H1 (cell line): ENCODE measurements around the gene ACVR1. TPM values are rescaled to one million over a fixed set of nuclear protein-coding genes. Genes with fewer than 3 reads are reported as not detected.

Experiments used
- CTCF ChIA-PET: fragments of 300-600 bp; sonication (Branson Sonifier 250); formaldehyde crosslinking; loops from one replicate; lab custom pipeline; 2021; ENCODE audit not compliant: partially characterized antibody; lab: Charles Lee
- POLR2A ChIA-PET: fragments of 300-600 bp; sonication (Branson Sonifier 250); formaldehyde crosslinking; loops from one replicate; lab custom pipeline; 2021; ENCODE audit warnings: inconsistent platforms; ENCODE audit not compliant: partially characterized antibody; lab: Charles Lee
- DNase-seq, 2 experiments: peaks; one replicate each; pipeline versions ENCODE4 v3.0.0 to v3.0.0-alpha.2; 2010 to 2022; ENCODE audit warnings: low spot score in 2 of 2, low read depth in 1 of 2, mixed read lengths in 1 of 2
- FAIRE-seq: peaks from 2 replicates; lab custom pipeline; 2011; peaks lifted over from hg19 to GRCh38; lab: Jason Lieb, UNC
- H2AFZ ChIP-seq: 2 replicates; pipeline ENCODE4 v1.8.1; 2012; ENCODE audit warnings: low read length, inconsistent platforms
- H2AK5ac ChIP-seq: 2 replicates; pipeline ENCODE4 v1.6.1; 2013; ENCODE audit warnings: low read depth, low read length
- H2BK120ac ChIP-seq: replicated peaks from 2 replicates; pipeline ENCODE3; 2013; ENCODE audit warnings: low read depth, low read length, inconsistent platforms
- H2BK12ac ChIP-seq: 2 replicates; pipeline ENCODE4 v1.6.1; 2013; ENCODE audit warnings: low read depth, low read length
- H2BK15ac ChIP-seq: 2 replicates; pipeline ENCODE4 v1.6.1; 2013; ENCODE audit warnings: low read length
- H2BK20ac ChIP-seq: 2 replicates; pipeline ENCODE4 v1.6.1; 2013; ENCODE audit warnings: low read length
- H2BK5ac ChIP-seq: 2 replicates; pipeline ENCODE4 v1.6.1; 2013; ENCODE audit warnings: low read depth, low read length
- H3K14ac ChIP-seq: 2 replicates; pipeline ENCODE4 v1.6.1; 2013; ENCODE audit warnings: inconsistent platforms; ENCODE audit not compliant: insufficient read length
- H3K18ac ChIP-seq: 2 replicates; pipeline ENCODE4 v1.6.1; 2013; ENCODE audit warnings: low read length; ENCODE audit errors: extremely low read depth
- H3K23ac ChIP-seq: 2 replicates; pipeline ENCODE4 v1.6.1; 2013; ENCODE audit warnings: inconsistent platforms; ENCODE audit not compliant: insufficient read length
- H3K23me2 ChIP-seq: 2 replicates; pipeline ENCODE4 v1.6.1; 2013; ENCODE audit warnings: low read depth, low read length
- H3K27ac ChIP-seq: 2 replicates; pipeline ENCODE4 v1.6.1; 2011; ENCODE audit warnings: low read depth, low read length, inconsistent platforms
- H3K27me3 ChIP-seq, 4 experiments: replicated peaks in 1 of 4; 1 replicate in 1 of 4; 2 replicates in 3 of 4; pipeline versions ENCODE4 v1.6.1 to v1.8.1; 2011 to 2013; ENCODE audit warnings: low read length in 3 of 4, mild to moderate bottlenecking in 3 of 4, inconsistent platforms in 2 of 4, mixed read lengths in 2 of 4, moderate library complexity in 1 of 4; ENCODE audit not compliant: control insufficient read depth in 3 of 4, insufficient read depth in 3 of 4; ENCODE audit errors: extremely low read depth in 1 of 4
- H3K36me3 ChIP-seq, 4 experiments: 2 replicates each; pipeline versions ENCODE4 v1.6.1 to v1.8.1; 2011 to 2013; ENCODE audit warnings: mild to moderate bottlenecking in 4 of 4, low read length in 3 of 4, moderate library complexity in 2 of 4, control low read depth in 1 of 4, inconsistent platforms in 1 of 4; ENCODE audit not compliant: insufficient read depth in 4 of 4, control insufficient read depth in 2 of 4
- H3K4ac ChIP-seq: replicated peaks from 2 replicates; pipeline ENCODE3; 2013; ENCODE audit warnings: low read length, low read depth, mixed read lengths, inconsistent platforms; ENCODE audit not compliant: insufficient read length
- H3K4me1 ChIP-seq, 4 experiments: replicated peaks in 1 of 4; 1 replicate in 1 of 4; 2 replicates in 3 of 4; pipeline versions ENCODE4 v1.6.1 to v1.8.1; 2011 to 2013; ENCODE audit warnings: low read length in 3 of 4, inconsistent platforms in 2 of 4, mixed read lengths in 1 of 4; ENCODE audit not compliant: insufficient read depth in 4 of 4, control insufficient read depth in 3 of 4
- H3K4me2 ChIP-seq, 2 experiments: 2 replicates each; pipeline versions ENCODE4 v1.6.1 to v1.8.1; 2011 to 2013; ENCODE audit warnings: low read depth in 2 of 2, low read length in 2 of 2, control low read depth in 1 of 2, inconsistent platforms in 1 of 2, mild to moderate bottlenecking in 1 of 2; ENCODE audit not compliant: insufficient read depth in 1 of 2
- H3K4me3 ChIP-seq, 4 experiments: fragments of 200-600, 300-600 bp in 1 of 4; sonication (generic), shearing (Covaris generic), sonication (Bioruptor Twin) in 1 of 4; 2 replicates each; pipeline versions ENCODE4 v1.5.1 to v1.8.1; 2011 to 2016; ENCODE audit warnings: low read length in 4 of 4, low read depth in 3 of 4, control low read depth in 2 of 4, inconsistent platforms in 2 of 4, mild to moderate bottlenecking in 2 of 4, mixed read lengths in 1 of 4, moderate library complexity in 1 of 4; ENCODE audit not compliant: insufficient read depth in 2 of 4; ENCODE audit errors: extremely low read depth in 1 of 4
- H3K56ac ChIP-seq: replicated peaks from 2 replicates; pipeline ENCODE3; 2013; ENCODE audit warnings: low read depth, mild to moderate bottlenecking, mixed read lengths, low read length, inconsistent platforms; ENCODE audit not compliant: insufficient read length
- H3K79me1 ChIP-seq: 2 replicates; pipeline ENCODE4 v1.6.1; 2013; ENCODE audit warnings: low read depth, low read length, control low read depth
- H3K79me2 ChIP-seq, 2 experiments: 2 replicates each; pipeline versions ENCODE4 v1.6.1 to v1.8.1; 2012 to 2013; ENCODE audit warnings: low read length in 2 of 2, mild to moderate bottlenecking in 2 of 2, inconsistent platforms in 1 of 2; ENCODE audit not compliant: insufficient read depth in 2 of 2, control insufficient read depth in 1 of 2
- H3K9ac ChIP-seq, 4 experiments: replicated peaks in 1 of 4; 1 replicate in 1 of 4; 2 replicates in 3 of 4; pipeline versions ENCODE4 v1.6.1 to v1.8.1; 2011 to 2013; ENCODE audit warnings: low read depth in 3 of 4, low read length in 3 of 4, control low read depth in 2 of 4, mild to moderate bottlenecking in 2 of 4, moderate library complexity in 2 of 4, inconsistent platforms in 1 of 4; ENCODE audit errors: extremely low read depth in 1 of 4
- H3K9me3 ChIP-seq, 2 experiments: 2 replicates each; pipeline versions ENCODE4 v1.6.1 to v1.8.1; 2012 to 2013; ENCODE audit warnings: mild to moderate bottlenecking in 2 of 2, moderate library complexity in 2 of 2, control low read depth in 1 of 2, inconsistent platforms in 1 of 2, low read depth in 1 of 2, low read length in 1 of 2, mixed read lengths in 1 of 2; ENCODE audit not compliant: insufficient read depth in 2 of 2
- H4K20me1 ChIP-seq, 2 experiments: replicated peaks in 1 of 2; 2 replicates each; pipeline versions ENCODE3 to v1.8.1; 2011 to 2013; ENCODE audit warnings: inconsistent platforms in 2 of 2, low read length in 2 of 2, mild to moderate bottlenecking in 1 of 2; ENCODE audit not compliant: insufficient read depth in 2 of 2, control insufficient read depth in 1 of 2
- H4K5ac ChIP-seq: 2 replicates; pipeline ENCODE4 v1.6.1; 2013; ENCODE audit warnings: low read length, low read depth, mixed read lengths, inconsistent platforms; ENCODE audit not compliant: insufficient read length
- H4K8ac ChIP-seq: 2 replicates; pipeline ENCODE4 v1.8.0; 2013; ENCODE audit warnings: mild to moderate bottlenecking, moderate library complexity, low read length, inconsistent platforms; ENCODE audit not compliant: insufficient read depth; ENCODE audit errors: extremely low read depth
- H4K91ac ChIP-seq: replicated peaks from 2 replicates; pipeline ENCODE3; 2013; ENCODE audit warnings: low read length, mixed read lengths, inconsistent platforms; ENCODE audit not compliant: insufficient read length
- BRCA1 ChIP-seq: IDR thresholded peaks from 2 replicates; pipeline ENCODE4 v1.6.1; 2012; ENCODE audit warnings: low read depth, low read length, improper control_type of control experiment
- CTCF ChIP-seq, 3 experiments: IDR thresholded peaks; 1 replicate in 2 of 3; 2 replicates in 1 of 3; pipeline versions ENCODE4 v1.5.1 to v1.6.1; 2011; ENCODE audit warnings: low read length in 3 of 3, mild to moderate bottlenecking in 3 of 3, inconsistent platforms in 2 of 3, low read depth in 1 of 3, moderate library complexity in 1 of 3; ENCODE audit not compliant: insufficient read depth in 1 of 3; ENCODE audit errors: control extremely low read depth in 1 of 3
- EGR1 ChIP-seq: IDR thresholded peaks from 2 replicates; pipeline ENCODE4 v1.6.1; 2011; ENCODE audit warnings: low read depth, low read length, borderline replicate concordance
- SUZ12 ChIP-seq: fragments of 200-600 bp; sonication (generic); IDR thresholded peaks from 2 replicates; pipeline ENCODE4 v1.6.1; 2012; ENCODE audit warnings: mild to moderate bottlenecking, inconsistent platforms, low read length, moderate library complexity, mixed read lengths
- TAF7 ChIP-seq: optimal IDR thresholded peaks from 2 replicates; pipeline ENCODE3; 2011; ENCODE audit warnings: low read depth, mild to moderate bottlenecking, inconsistent platforms, low read length, moderate library complexity, borderline replicate concordance
- TBP ChIP-seq: IDR thresholded peaks from 2 replicates; pipeline ENCODE4 v1.6.1; 2011; ENCODE audit warnings: low read depth, low read length, improper control_type of control experiment
- WGBS, 2 experiments: shearing (Covaris generic) in 1 of 2; methylation state at CpG; one replicate each; pipeline versions ENCODE4 v1.1.6 to v1.1.7; 2013 to 2015; ENCODE audit warnings: low lambda C conversion rate in 2 of 2, mixed read lengths in 2 of 2, inconsistent platforms in 1 of 2, low coverage in 1 of 2, missing lambda C conversion rate in 1 of 2; ENCODE audit not compliant: insufficient replicate concordance in 2 of 2, insufficient coverage in 1 of 2, insufficient read length in 1 of 2; ENCODE audit errors: extremely low coverage in 1 of 2, missing lambda C conversion rate in 1 of 2; 5-methylcytosine and 5-hydroxymethylcytosine counted together
- polyA plus RNA-seq, 7 experiments: library from polyadenylated mRNA; depleted of rRNA in 3 of 7; stranded (reverse) in 5 of 7; unstranded in 2 of 7; fragments of >200 nt in 5 of 7; fragments of 200-250 nt in 2 of 7; gene quantifications; 1 replicate in 5 of 7; 2 replicates in 1 of 7; 4 replicates in 1 of 7; pipeline versions ENCODE4 v1.2.1 to v1.2.3, GENCODE V29; 2011 to 2013; ENCODE audit warnings: missing spikeins in 2 of 7, mixed read lengths in 2 of 7
- total RNA-seq: library from RNA; stranded (reverse); fragmentation: NEBNext Ultra II Directional; extraction: Animal tissue kit (Norgen Biotek cat#: 25700); gene quantifications from 2 replicates; pipeline ENCODE4 v1.2.1, GENCODE V29; 2021

The ACVR1 gene
- total and polyA plus RNA-seq, 2 of the 8 experiments (the other 6 are each of a cell fraction or from before 2014, with no cell fraction given), result 8.5 to 17.7 TPM

DNA sequence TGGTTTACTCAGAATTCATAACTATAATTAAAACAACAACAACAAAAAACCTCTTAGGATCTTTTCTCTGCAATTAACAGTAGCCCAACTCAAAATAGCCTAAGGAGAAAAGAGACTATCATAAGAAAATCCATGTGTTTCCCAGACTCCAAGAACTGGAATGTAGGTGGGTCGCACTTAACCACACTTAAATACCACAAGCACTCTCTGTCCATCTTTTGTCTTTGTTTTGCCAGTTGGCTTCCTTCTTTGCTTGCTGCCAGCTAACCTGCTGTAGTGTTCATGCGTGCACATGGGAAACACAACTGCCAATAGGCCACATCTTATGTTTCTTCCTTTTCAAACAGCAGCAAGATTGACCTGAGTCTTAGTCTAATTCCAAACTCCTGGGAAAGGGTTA lies 24.1 kb upstream of the ACVR1 start:
- no peak overlapping the region for H2AFZ ChIP-seq
- H2BK5ac ChIP-seq, result no peak overlapping the region
- H4K5ac ChIP-seq, result no peak overlapping the region
- no peak for DNase-seq
- no peaks in the 10 kb centered on the region for H3K79me1 ChIP-seq
- no peak overlapping the region for H2BK20ac ChIP-seq
- H4K8ac ChIP-seq, result no peak overlapping the region
- H2BK12ac ChIP-seq, result no peak overlapping the region
- TF ChIP-seq TAF7, result no peak
- TF ChIP-seq BRCA1, result no peak
- no peak for TF ChIP-seq EGR1
- TF ChIP-seq SUZ12, result no peak
- no peak for TF ChIP-seq TBP
- TF ChIP-seq CTCF (IDR thresholded peaks at IDR 0.05; ENCODE audit: control extremely low read depth in 1 of 3, insufficient read depth in 1 of 3, low read depth in 1 of 3, low read length in 3 of 3), result no peak
- no peak overlapping the region for H3K9ac ChIP-seq
- no peak overlapping the region for H3K23ac ChIP-seq
- no peak overlapping the region for H3K4ac ChIP-seq
- no peaks in the 10 kb centered on the region for H3K9me3 ChIP-seq
- H2BK15ac ChIP-seq, result no peak overlapping the region
- no peak for FAIRE-seq
- ChIA-PET CTCF (interaction anchor here (0.6 to 2.1 kb wide), 9 partner anchors 10 to 408 kb away, joined by 3 to 12 read pairs (median 4); no protein-coding TSS in a partner anchor), POLR2A (no interaction called here)
- H3K27me3 ChIP-seq, result peaks cover 0 to 1% (median 0%) of the 10 kb centered on the region in 4 experiments; a peak in 1 of 7 replicates
- no peaks in the 10 kb centered on the region for H3K36me3 ChIP-seq
- no peak overlapping the region for H3K4me3 ChIP-seq
- no peak overlapping the region for H2BK120ac ChIP-seq
- H3K14ac ChIP-seq, result no peak overlapping the region
- H4K91ac ChIP-seq, result no peak overlapping the region
- no peak overlapping the region for H3K56ac ChIP-seq
- H3K18ac ChIP-seq, result no peak overlapping the region
- no peak overlapping the region for H3K4me2 ChIP-seq
- H3K79me2 ChIP-seq, result no peaks in the 10 kb centered on the region
- no peak overlapping the region for H3K27ac ChIP-seq
- peaks cover 0 to under 1% (median 0%) of the 10 kb centered on the region in 4 experiments; a peak in 2 of 7 replicates for H3K4me1 ChIP-seq
- no peaks in the 10 kb centered on the region; the same call in 1 of the 2 replicates for H3K23me2 ChIP-seq
- WGBS, 2 experiments, result 91% methylated on average over 2 of the region's 2 CpGs; no CpG with 5 or more reads in 1 of the 2 experiments
- no peak overlapping the region for H2AK5ac ChIP-seq
- no peaks in the 10 kb centered on the region for H4K20me1 ChIP-seq
